ENCODE data around the gene RBM33. TPM values are rescaled to one million over a fixed set of nuclear protein-coding genes. Genes with fewer than 3 reads are reported as not detected.

The RBM33 gene
- total and polyA plus RNA-seq, 2 of the 13 experiments (the other 11 are each of a cell fraction or from before 2014, with no cell fraction given), result 12.4 to 28.9 TPM

DNA sequence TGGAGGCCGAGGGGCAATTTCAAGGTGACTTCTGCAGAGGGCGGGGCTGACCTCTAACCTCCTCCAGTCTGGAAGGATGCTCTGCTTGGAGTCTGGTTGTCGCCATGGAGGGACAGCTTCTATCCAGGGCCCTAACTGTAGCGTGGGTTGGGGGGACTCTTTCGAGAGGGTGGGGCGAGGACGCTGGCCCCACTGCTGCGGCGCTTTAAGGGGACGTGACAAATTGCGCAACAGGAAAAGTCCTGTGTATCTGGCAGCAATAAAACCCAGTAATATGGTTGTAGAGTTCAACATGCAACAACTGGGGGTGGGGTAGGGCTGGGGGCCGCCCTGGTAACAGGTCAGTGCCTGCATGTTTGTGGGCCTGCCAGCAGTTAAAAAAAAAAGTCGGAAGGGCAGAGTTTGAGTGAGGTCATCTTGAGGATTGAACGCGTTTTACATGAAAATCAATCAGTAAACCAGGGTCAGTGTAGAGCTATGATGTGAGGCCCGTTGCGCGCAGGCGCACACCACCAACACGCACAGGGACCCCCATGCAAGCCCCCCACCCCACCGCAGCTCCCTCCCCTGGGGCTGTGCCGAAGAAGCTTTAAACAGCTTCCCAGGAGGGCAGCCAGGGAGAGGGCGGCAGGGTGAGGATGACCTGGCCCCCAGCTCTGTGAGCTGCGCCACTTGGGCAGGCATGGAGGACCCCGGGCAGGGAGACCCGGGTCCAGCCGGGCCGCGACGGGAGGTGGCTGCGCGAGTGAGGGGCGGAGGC lies 163.5 kb downstream of the RBM33 start (continued):
- no peak; the same call in 1 of the 2 replicates for TF ChIP-seq ZNF816 (CRISPR knock-in tag; IDR thresholded peaks at IDR 0.05; ENCODE audit: borderline replicate concordance)
- TF ChIP-seq ZNF333 (CRISPR knock-in tag; IDR thresholded peaks at IDR 0.05; ENCODE audit: borderline replicate concordance), result no peak
- no peak for TF ChIP-seq MXD4 (CRISPR knock-in tag; IDR thresholded peaks at IDR 0.05)
- TF ChIP-seq, protein P1, sequence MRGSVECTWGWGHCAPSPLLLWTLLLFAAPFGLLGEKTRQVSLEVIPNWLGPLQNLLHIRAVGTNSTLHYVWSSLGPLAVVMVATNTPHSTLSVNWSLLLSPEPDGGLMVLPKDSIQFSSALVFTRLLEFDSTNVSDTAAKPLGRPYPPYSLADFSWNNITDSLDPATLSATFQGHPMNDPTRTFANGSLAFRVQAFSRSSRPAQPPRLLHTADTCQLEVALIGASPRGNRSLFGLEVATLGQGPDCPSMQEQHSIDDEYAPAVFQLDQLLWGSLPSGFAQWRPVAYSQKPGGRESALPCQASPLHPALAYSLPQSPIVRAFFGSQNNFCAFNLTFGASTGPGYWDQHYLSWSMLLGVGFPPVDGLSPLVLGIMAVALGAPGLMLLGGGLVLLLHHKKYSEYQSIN (CRISPR knock-in tag; IDR thresholded peaks at IDR 0.05; ENCODE audit: borderline replicate concordance), result no peak
- no peak for TF ChIP-seq PRMT3 (CRISPR knock-in tag; IDR thresholded peaks at IDR 0.05; ENCODE audit: borderline replicate concordance, low read depth)
- no peak for TF ChIP-seq ZFP37 (CRISPR knock-in tag; IDR thresholded peaks at IDR 0.05; ENCODE audit: borderline replicate concordance)
- TF ChIP-seq, protein P2, sequence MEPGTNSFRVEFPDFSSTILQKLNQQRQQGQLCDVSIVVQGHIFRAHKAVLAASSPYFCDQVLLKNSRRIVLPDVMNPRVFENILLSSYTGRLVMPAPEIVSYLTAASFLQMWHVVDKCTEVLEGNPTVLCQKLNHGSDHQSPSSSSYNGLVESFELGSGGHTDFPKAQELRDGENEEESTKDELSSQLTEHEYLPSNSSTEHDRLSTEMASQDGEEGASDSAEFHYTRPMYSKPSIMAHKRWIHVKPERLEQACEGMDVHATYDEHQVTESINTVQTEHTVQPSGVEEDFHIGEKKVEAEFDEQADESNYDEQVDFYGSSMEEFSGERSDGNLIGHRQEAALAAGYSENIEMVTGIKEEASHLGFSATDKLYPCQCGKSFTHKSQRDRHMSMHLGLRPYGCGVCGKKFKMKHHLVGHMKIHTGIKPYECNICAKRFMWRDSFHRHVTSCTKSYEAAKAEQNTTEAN (CRISPR knock-in tag; conservative IDR thresholded peaks at IDR 0.05), result no peak
- TF ChIP-seq KMT2B (CRISPR knock-in tag; IDR thresholded peaks at IDR 0.05), result no peak
- TF ChIP-seq, protein P3, sequence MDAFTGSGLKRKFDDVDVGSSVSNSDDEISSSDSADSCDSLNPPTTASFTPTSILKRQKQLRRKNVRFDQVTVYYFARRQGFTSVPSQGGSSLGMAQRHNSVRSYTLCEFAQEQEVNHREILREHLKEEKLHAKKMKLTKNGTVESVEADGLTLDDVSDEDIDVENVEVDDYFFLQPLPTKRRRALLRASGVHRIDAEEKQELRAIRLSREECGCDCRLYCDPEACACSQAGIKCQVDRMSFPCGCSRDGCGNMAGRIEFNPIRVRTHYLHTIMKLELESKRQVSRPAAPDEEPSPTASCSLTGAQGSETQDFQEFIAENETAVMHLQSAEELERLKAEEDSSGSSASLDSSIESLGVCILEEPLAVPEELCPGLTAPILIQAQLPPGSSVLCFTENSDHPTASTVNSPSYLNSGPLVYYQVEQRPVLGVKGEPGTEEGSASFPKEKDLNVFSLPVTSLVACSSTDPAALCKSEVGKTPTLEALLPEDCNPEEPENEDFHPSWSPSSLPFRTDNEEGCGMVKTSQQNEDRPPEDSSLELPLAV (CRISPR knock-in tag; conservative IDR thresholded peaks at IDR 0.05; ENCODE audit: low read depth), result no peak
- TF ChIP-seq BHLHE40 (IDR thresholded peaks at IDR 0.05; ENCODE audit: low read length), result 0 out of 2 replicates have a peak, but pooled peaks have one; percentile 2
- TF ChIP-seq, protein P4, sequence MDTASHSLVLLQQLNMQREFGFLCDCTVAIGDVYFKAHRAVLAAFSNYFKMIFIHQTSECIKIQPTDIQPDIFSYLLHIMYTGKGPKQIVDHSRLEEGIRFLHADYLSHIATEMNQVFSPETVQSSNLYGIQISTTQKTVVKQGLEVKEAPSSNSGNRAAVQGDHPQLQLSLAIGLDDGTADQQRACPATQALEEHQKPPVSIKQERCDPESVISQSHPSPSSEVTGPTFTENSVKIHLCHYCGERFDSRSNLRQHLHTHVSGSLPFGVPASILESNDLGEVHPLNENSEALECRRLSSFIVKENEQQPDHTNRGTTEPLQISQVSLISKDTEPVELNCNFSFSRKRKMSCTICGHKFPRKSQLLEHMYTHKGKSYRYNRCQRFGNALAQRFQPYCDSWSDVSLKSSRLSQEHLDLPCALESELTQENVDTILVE (CRISPR knock-in tag; IDR thresholded peaks at IDR 0.05), result no peak
- no peak for TF ChIP-seq ZFYVE20 (CRISPR knock-in tag; IDR thresholded peaks at IDR 0.05; ENCODE audit: borderline replicate concordance, low read depth)
- TF ChIP-seq, protein P5, sequence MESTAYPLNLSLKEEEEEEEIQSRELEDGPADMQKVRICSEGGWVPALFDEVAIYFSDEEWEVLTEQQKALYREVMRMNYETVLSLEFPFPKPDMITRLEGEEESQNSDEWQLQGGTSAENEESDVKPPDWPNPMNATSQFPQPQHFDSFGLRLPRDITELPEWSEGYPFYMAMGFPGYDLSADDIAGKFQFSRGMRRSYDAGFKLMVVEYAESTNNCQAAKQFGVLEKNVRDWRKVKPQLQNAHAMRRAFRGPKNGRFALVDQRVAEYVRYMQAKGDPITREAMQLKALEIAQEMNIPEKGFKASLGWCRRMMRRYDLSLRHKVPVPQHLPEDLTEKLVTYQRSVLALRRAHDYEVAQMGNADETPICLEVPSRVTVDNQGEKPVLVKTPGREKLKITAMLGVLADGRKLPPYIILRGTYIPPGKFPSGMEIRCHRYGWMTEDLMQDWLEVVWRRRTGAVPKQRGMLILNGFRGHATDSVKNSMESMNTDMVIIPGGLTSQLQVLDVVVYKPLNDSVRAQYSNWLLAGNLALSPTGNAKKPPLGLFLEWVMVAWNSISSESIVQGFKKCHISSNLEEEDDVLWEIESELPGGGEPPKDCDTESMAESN (CRISPR knock-in tag; conservative IDR thresholded peaks at IDR 0.05), result no peak
- TF ChIP-seq ZNF552 (CRISPR knock-in tag; IDR thresholded peaks at IDR 0.05; ENCODE audit: borderline replicate concordance), result no peak
- no peak for TF ChIP-seq ZSCAN21 (CRISPR knock-in tag; IDR thresholded peaks at IDR 0.05; ENCODE audit: borderline replicate concordance)
- no peak for TF ChIP-seq TCF7L2 (IDR thresholded peaks at IDR 0.05; ENCODE audit: low read depth, low read length)
- TF ChIP-seq, protein P6, sequence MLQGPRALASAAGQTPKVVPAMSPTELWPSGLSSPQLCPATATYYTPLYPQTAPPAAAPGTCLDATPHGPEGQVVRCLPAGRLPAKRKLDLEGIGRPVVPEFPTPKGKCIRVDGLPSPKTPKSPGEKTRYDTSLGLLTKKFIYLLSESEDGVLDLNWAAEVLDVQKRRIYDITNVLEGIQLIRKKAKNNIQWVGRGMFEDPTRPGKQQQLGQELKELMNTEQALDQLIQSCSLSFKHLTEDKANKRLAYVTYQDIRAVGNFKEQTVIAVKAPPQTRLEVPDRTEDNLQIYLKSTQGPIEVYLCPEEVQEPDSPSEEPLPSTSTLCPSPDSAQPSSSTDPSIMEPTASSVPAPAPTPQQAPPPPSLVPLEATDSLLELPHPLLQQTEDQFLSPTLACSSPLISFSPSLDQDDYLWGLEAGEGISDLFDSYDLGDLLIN (CRISPR knock-in tag; IDR thresholded peaks at IDR 0.05; ENCODE audit: borderline replicate concordance), result no peak
- TF ChIP-seq ZNF670 (CRISPR knock-in tag; IDR thresholded peaks at IDR 0.05; ENCODE audit: borderline replicate concordance), result no peak; the same call in 1 of the 2 replicates
- TF ChIP-seq ERF (CRISPR knock-in tag; IDR thresholded peaks at IDR 0.05), result no peak; the same call in 1 of the 2 replicates
- TF ChIP-seq SALL2 (CRISPR knock-in tag; IDR thresholded peaks at IDR 0.05), result no peak
